GM23338 (cell line): ENCODE results near the gene NEU4.

Experiments used
- CREB1 ChIP-seq: fragments of 250-450 bp; sonication (Bioruptor Pico); IDR thresholded peaks from 2 replicates; pipeline ENCODE4 v1.5.0; 2020; ENCODE audit warnings: low read depth, mild to moderate bottlenecking, moderate library complexity
- CTCF ChIP-seq, 2 experiments: fragments of 200-600 bp in 1 of 2; sonication (generic) in 1 of 2; conservative IDR thresholded peaks; 2 replicates each; pipeline versions ENCODE4 v1.5.1 to v1.6.1; 2016 to 2017; ENCODE audit warnings: antibody characterized with exemption in 2 of 2, low read depth in 2 of 2, mild to moderate bottlenecking in 2 of 2, moderate library complexity in 1 of 2
- ETS1 ChIP-seq: IDR thresholded peaks from 2 replicates; pipeline ENCODE4 v1.6.1; 2016; ENCODE audit warnings: antibody characterized with exemption
- EZH2 ChIP-seq: fragments of 200-600 bp; sonication (generic); IDR thresholded peaks from one replicate; pipeline ENCODE4 v1.8.0; 2017; ENCODE audit warnings: antibody characterized with exemption, mild to moderate bottlenecking, low read depth; ENCODE audit not compliant: unreplicated experiment
- EZH2phosphoT487 ChIP-seq: fragments of 200-600 bp; sonication (generic); IDR thresholded peaks from one replicate; pipeline ENCODE4 v1.8.1; 2018; ENCODE audit warnings: antibody characterized with exemption; ENCODE audit not compliant: unreplicated experiment
- JUNB ChIP-seq: IDR thresholded peaks from one replicate; pipeline ENCODE4 v1.6.1; 2016; ENCODE audit warnings: antibody characterized with exemption; ENCODE audit not compliant: unreplicated experiment
- NANOG ChIP-seq: IDR thresholded peaks from 2 replicates; pipeline ENCODE4 v1.6.1; 2016; ENCODE audit warnings: antibody characterized with exemption, borderline replicate concordance
- POLR2AphosphoS5 ChIP-seq: IDR thresholded peaks from 2 replicates; pipeline ENCODE4 v1.6.1; 2016; ENCODE audit warnings: antibody characterized with exemption, low read depth
- REST ChIP-seq: IDR thresholded peaks from one replicate; pipeline ENCODE4 v1.6.1; 2018; ENCODE audit warnings: antibody characterized with exemption; ENCODE audit not compliant: unreplicated experiment
- ZNF114 ChIP-seq: fragments of 250-450 bp; sonication (Bioruptor Pico); IDR thresholded peaks from 2 replicates; pipeline ENCODE4 v1.5.0; 2020; ENCODE audit warnings: mild to moderate bottlenecking, moderate library complexity
- ZNF331 ChIP-seq: fragments of 250-450 bp; sonication (Bioruptor Pico); IDR thresholded peaks from 2 replicates; pipeline ENCODE4 v1.5.0; 2020; ENCODE audit warnings: low read depth, mild to moderate bottlenecking, moderate library complexity

- TF ChIP-seq CTCF (conservative IDR thresholded peaks at IDR 0.05; ENCODE audit: low read depth in 2 of 2) (no peak), EZH2phosphoT487 (no peak), EZH2 (no peak), CREB1 (CRISPR knock-in tag) (no peak), JUNB (no peak), POLR2AphosphoS5 (no peak), NANOG (no peak), REST (no peak), ZNF114 (no peak), ETS1 (no peak), ZNF331 (CRISPR knock-in tag) (no peak)
Observed at GRCh38 chr2:241793385-241793784, 15.6 kb upstream of the NEU4 start.
